HCT116 (cell line): ENCODE measurements around the gene ERI2.

Source experiments
- CEBPB ChIP-seq: IDR thresholded peaks from 2 replicates; pipeline ENCODE4 v1.6.1; 2012; ENCODE audit warnings: low read depth
- EGR1 ChIP-seq: IDR thresholded peaks from 2 replicates; pipeline ENCODE4 v1.6.1; 2012; ENCODE audit warnings: low read depth
- EZH2 ChIP-seq: fragments of 200-600 bp; sonication (generic); IDR thresholded peaks from 2 replicates; pipeline ENCODE4 v1.6.1; 2017; ENCODE audit warnings: antibody characterized with exemption, mixed run types
- EZH2phosphoT487 ChIP-seq: fragments of 200-600 bp; IDR thresholded peaks from 2 replicates; pipeline ENCODE4 v1.6.1; 2018; ENCODE audit warnings: antibody characterized with exemption, borderline replicate concordance
- POLR2A ChIP-seq: IDR thresholded peaks from 2 replicates; pipeline ENCODE4 v1.7.0; 2011; ENCODE audit warnings: borderline replicate concordance; ENCODE audit not compliant: insufficient read depth, insufficient read length; ENCODE audit errors: extremely low read depth
- POLR2AphosphoS5 ChIP-seq: IDR thresholded peaks from 2 replicates; pipeline ENCODE4 v1.6.1; 2011; ENCODE audit warnings: mild to moderate bottlenecking, low read depth, low read length, moderate library complexity
- RAD21 ChIP-seq: IDR thresholded peaks from 2 replicates; pipeline ENCODE4 v1.6.1; 2012; ENCODE audit warnings: low read depth, mild to moderate bottlenecking
- SP1 ChIP-seq: IDR thresholded peaks from 2 replicates; pipeline ENCODE4 v1.6.1; 2012; ENCODE audit warnings: low read depth
- SRF ChIP-seq: IDR thresholded peaks from 2 replicates; pipeline ENCODE4 v1.6.1; 2012; ENCODE audit warnings: low read depth
- ZBTB33 ChIP-seq: IDR thresholded peaks from 2 replicates; pipeline ENCODE4 v1.6.1; 2011; ENCODE audit warnings: mild to moderate bottlenecking, low read length, moderate library complexity; ENCODE audit not compliant: insufficient replicate concordance; ENCODE audit errors: extremely low read depth
- TF ChIP-seq, protein P1 (sequence below): IDR thresholded peaks from 2 replicates; pipeline ENCODE4 v1.6.1; 2012
- TF ChIP-seq, protein P2 (sequence below): IDR thresholded peaks from 2 replicates; pipeline ENCODE4 v1.6.1; 2012; ENCODE audit warnings: low read depth
- TF ChIP-seq, protein P3 (sequence below), 3 experiments: fragments of 200-600 bp in 1 of 3; sonication (generic) in 1 of 3; IDR thresholded peaks in 2 of 3; conservative IDR thresholded peaks in 1 of 3; 2 replicates each; pipeline ENCODE4 v1.5.1; 2012 to 2017; ENCODE audit warnings: low read depth in 2 of 3, low read length in 2 of 3, antibody characterized with exemption in 1 of 3, borderline replicate concordance in 1 of 3, control low read depth in 1 of 3, mild to moderate bottlenecking in 1 of 3, mixed read lengths in 1 of 3, mixed run types in 1 of 3, moderate library complexity in 1 of 3; ENCODE audit not compliant: insufficient read depth in 1 of 3

DNA sequence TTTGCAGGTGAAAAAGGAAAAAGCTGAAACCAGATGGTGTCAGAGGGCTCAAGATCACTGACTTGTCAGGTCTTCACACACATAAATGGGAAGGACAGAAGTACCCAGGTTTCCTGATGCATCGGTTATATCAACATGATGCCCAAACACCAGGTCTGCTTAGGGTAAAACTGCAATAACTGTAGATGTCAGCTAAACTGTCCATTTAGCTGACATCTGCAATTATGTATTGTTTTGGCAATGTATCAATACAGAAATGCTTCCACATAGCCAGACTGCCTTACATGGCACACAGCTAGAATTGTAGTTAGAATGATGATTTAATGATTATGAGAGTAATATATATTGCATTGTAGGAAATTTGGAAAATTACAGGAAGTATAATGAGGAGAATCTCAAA is 37.5 kb downstream of the ERI2 start:
- TF ChIP-seq POLR2A (no peak), EGR1 (no peak), POLR2AphosphoS5 (no peak), SRF (no peak), EZH2 (no peak), EZH2phosphoT487 (no peak), CEBPB (no peak), SP1 (no peak), RAD21 (no peak), ZBTB33 (no peak)
- TF ChIP-seq, protein P1, sequence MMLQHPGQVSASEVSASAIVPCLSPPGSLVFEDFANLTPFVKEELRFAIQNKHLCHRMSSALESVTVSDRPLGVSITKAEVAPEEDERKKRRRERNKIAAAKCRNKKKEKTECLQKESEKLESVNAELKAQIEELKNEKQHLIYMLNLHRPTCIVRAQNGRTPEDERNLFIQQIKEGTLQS, result no peak
- TF ChIP-seq, protein P2, sequence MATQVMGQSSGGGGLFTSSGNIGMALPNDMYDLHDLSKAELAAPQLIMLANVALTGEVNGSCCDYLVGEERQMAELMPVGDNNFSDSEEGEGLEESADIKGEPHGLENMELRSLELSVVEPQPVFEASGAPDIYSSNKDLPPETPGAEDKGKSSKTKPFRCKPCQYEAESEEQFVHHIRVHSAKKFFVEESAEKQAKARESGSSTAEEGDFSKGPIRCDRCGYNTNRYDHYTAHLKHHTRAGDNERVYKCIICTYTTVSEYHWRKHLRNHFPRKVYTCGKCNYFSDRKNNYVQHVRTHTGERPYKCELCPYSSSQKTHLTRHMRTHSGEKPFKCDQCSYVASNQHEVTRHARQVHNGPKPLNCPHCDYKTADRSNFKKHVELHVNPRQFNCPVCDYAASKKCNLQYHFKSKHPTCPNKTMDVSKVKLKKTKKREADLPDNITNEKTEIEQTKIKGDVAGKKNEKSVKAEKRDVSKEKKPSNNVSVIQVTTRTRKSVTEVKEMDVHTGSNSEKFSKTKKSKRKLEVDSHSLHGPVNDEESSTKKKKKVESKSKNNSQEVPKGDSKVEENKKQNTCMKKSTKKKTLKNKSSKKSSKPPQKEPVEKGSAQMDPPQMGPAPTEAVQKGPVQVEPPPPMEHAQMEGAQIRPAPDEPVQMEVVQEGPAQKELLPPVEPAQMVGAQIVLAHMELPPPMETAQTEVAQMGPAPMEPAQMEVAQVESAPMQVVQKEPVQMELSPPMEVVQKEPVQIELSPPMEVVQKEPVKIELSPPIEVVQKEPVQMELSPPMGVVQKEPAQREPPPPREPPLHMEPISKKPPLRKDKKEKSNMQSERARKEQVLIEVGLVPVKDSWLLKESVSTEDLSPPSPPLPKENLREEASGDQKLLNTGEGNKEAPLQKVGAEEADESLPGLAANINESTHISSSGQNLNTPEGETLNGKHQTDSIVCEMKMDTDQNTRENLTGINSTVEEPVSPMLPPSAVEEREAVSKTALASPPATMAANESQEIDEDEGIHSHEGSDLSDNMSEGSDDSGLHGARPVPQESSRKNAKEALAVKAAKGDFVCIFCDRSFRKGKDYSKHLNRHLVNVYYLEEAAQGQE, result no peak
- TF ChIP-seq, protein P3, sequence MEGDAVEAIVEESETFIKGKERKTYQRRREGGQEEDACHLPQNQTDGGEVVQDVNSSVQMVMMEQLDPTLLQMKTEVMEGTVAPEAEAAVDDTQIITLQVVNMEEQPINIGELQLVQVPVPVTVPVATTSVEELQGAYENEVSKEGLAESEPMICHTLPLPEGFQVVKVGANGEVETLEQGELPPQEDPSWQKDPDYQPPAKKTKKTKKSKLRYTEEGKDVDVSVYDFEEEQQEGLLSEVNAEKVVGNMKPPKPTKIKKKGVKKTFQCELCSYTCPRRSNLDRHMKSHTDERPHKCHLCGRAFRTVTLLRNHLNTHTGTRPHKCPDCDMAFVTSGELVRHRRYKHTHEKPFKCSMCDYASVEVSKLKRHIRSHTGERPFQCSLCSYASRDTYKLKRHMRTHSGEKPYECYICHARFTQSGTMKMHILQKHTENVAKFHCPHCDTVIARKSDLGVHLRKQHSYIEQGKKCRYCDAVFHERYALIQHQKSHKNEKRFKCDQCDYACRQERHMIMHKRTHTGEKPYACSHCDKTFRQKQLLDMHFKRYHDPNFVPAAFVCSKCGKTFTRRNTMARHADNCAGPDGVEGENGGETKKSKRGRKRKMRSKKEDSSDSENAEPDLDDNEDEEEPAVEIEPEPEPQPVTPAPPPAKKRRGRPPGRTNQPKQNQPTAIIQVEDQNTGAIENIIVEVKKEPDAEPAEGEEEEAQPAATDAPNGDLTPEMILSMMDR (IDR thresholded peaks at IDR 0.05 in 2 of 3, conservative IDR thresholded peaks at IDR 0.05 in 1 of 3; ENCODE audit: borderline replicate concordance in 1 of 3, insufficient read depth in 1 of 3, low read depth in 2 of 3, low read length in 2 of 3), result no peak
